Ammon's horn (tissue), 1 donor: Measurements from ENCODE around the gene DNAAF8.

Experiments
- DNase-seq: peaks from one replicate; pipeline ENCODE4 v3.0.0-alpha.2; 2016; ENCODE audit warnings: low spot score

Gene DNAAF8

DNA sequence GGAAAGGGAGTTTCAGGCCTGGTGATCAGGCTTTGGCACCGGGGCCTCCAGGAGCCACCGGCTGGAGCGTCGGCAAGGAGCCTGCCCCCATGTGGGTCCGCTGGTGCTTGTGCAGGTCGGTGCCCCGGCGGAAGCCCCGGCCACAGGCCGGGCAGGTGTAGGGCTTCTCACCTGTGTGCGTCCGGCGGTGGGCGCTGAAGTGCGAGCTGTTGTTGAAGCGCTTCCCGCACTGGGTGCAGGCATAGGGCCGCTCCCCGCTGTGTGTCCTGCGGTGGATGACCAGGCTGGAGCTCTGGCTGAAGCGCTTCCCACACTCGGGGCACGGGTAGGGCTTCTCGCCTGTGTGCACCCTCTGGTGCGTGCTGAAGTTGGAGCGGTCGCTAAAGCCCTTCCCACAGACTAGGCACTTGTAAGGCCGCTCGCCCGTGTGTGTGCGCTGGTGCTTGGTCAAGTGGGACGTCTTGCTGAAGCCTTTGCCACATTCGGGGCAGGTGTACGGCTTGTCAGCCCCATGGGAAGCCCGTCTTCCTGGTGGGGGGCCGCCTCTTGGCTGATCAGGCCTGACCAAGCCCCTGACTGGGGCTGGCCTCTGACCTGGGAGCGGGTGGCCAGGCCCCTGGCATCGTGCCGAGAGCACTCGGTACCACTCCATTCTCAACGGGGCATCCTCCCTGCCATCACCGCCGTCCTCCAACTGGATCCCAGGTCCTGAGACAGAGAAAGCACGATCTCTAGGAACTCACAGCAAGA lies 18.2 kb downstream of the DNAAF8 start:
- no peak for DNase-seq

DNA sequence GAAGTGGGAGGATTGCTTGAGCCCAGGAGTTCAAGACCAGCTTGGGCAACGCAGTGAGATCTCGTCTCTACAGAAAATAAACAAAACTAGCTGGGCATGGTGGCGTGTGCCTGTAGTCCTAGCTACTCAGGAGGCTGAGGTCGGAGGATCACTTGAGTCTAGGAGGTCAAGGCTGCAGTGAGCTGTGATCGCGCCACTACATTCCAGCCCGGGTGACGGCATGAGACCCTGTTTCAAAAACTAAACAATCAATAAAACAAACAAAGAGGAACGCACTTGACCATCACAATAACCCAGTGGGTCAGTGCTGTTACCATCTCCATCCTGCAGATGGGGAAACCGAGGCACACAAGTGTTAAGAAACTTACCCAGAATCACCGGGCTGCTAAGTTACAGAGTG lies 18.9 kb downstream of the DNAAF8 start:
- no peak for DNase-seq

DNA sequence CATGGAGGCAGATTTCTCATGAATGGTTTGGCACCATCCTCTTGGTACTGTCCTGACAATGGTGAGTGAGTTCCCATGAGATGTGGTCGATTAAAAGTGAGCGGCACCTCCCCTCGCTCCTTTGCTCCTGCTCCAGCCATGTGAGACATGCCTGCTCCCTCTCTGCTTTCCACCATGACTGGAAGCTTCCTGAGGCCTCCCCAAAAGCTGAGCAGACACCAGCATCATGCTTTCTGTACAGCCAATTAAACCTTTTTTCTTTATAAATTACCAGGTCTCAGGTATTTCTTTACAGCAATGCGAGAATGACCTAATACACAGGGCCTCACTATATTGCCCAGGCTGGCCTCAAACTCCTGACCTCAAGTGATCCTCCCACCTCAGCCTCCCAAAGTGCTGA lies 20.5 kb downstream of the DNAAF8 start:
- no peak for DNase-seq

DNA sequence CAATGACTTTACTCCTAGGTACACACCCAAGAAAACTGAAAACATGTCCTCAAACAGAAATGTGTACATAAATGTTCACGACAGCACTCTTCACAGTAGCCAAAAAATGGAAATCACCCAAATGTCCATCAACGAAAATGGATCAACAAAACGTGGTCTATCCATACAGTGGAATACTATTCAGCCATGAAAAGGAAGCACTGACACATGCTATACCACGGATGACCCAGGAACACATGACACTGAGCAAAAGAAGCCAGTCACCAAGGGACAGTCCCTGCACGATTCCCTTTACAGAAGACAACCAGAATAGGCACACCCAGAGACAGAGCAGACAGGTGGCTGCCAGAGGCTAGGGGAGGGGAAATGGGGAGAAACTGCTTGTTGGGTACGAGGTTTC lies 21.4 kb downstream of the DNAAF8 start:
- no peak for DNase-seq

DNA sequence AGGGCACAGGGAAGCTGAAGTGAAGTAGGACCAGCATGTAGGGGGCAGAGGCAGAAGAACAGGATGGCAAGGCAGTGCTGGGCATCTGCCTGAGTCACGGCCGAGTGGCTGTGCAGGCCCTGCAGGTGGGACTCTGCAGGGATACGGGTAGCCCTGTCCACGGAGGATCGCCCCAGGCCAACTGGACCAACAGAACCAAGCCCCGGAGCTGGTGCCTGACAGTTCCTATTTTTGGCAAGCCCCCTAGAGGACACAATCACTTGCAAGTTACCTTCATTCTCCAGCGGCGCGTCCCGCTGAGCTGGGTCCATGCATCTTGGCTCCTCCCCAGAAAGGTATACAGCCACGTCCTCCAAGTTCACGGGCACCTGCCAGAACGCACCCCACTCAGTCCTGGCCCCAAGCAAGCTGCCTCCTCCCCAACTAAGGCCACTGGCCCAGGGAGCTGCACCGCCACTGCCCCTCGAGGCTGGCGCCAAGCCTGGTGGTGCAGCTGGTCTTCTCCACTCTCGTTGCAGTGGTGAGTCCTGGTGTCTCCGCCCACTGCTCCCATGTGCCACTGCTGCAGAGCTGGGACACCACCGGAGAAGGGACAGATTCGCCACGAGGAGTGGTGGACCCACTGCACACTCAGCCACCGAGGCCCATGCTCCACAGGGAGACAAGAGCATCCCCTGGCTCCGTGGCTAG lies 26.0 kb downstream of the DNAAF8 start:
- no peak for DNase-seq

DNA sequence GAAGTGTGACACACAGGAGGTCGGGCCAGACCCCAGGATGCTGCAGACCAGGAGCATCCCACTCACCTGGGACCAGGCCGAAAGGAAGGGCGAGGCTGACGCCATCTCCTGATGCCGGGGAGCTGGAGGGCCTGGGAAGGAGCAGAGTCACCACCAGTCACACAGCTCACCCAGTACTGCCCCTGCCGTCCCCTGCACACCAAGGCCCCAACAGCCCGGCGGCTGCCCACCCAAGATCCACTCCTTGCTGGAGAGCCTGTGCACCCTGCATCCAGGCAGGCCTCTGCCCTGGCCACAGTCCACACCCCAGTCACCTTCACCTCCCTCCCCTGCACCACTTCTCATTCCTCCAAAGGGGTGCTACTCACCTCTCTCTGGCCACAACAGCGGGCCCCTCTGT lies 27.9 kb downstream of the DNAAF8 start:
- DNase-seq = no peak

DNA sequence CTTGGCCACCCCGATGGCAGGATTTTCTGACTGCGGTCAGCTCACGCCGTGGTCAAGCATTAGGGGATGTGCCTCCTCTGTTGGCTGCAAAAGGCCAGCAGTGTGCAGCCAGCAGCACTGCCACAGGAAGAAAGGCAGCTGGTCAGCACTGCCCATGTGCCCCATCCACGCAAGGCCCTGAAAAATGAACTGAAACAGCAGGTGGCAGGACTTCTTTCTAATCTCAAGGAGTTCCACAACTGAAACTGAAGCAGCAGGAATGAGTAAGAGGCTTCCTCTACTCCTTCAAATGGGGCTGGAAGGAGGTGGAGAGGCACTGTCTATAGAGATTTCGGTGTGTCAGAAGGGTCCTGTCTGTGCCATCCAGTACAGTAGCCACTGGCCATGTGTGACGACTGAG lies 29.5 kb downstream of the DNAAF8 start:
- DNase-seq = no peak

DNA sequence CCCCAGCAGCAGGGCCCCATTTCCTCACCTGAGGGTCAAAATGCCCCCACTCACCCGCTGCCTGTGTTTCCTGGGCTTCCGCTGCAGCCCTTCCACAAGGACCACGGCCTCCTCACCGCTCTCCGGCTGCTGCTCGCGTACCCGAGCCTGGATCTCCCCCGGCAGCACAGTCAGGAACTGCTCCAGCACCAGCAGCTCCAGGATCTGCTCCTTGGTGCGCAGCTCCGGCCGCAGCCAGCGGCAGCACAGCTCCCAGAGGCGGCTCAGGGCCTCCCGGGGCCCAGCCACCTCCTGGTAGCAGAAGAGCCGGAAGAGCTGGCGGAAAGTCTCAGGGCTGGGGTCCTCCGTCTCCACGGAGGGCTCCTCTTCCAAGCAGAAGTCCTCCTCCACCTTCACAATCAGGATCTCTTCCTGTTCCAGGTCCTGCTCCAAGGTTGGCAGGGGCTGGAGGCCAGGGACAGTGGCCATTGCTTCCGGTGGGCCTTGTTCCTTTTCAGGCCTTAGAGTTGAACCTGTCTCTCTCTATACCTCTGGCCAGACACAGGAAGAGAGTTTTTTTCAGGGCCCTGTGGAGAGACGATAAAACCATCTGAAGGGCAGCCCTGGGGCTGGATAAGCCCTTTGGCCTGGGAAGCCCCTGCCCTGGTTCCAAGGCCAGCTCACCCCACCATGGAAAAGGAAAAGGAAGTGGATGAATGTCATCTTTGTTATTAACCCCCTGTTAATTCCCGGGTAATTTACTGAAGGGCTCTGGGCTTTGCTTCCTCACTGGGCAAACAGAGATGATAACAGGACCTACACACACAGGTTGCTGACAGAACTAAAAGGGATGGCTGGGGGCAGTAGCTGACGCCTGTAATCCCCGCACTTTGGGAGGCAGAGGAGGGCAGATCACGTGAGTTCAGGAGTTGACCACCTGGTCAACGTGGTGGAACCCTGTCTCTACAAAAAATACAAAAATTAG lies 31.5 kb downstream of the DNAAF8 start:
- DNase-seq = no peak

DNA sequence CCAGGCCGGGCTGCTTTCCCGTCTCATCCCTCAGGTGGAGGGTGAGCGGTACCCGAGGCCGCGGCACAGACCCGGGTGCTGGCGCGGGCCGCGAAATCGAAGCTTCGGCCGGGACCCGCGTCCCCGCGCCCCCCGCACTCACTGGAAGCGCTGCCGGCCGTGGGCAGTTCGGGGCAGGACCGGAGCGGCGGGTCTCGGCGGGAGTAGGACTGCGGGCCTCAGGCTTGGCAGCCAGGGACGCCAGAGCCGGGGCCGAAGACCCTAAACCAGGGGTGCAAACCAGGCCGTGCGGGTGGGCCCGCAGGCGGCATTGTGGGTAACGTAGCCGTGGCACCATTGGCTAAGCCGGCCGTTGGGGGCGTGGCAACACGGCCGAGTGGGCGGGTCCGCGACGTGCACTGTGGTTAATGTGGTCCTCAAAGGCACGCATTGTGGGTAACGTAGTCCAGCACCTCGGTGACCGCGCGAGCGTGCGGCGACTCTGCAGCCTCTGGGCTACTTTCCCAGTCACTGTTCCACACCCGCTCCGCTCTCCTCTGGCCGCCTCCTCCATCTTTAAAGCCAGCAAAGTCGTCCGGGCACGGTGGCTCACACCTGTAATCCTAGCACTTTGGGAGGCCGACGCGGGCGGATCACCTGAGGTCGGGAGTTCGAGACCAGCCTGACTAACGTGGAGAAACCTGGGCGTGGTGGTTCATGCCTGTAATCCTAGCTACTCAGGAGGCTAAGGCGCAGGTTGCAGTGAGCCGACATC lies 32.7 kb downstream of the DNAAF8 start, which contains the start of gene ZNF500:
Gene ZNF500, minus strand, starts transcription at position 288 of the 754 bp plus-strand sequence. CDS start 1,184 bp downstream, outside the sequence.
- DNase-seq = peak; percentile 99

DNA sequence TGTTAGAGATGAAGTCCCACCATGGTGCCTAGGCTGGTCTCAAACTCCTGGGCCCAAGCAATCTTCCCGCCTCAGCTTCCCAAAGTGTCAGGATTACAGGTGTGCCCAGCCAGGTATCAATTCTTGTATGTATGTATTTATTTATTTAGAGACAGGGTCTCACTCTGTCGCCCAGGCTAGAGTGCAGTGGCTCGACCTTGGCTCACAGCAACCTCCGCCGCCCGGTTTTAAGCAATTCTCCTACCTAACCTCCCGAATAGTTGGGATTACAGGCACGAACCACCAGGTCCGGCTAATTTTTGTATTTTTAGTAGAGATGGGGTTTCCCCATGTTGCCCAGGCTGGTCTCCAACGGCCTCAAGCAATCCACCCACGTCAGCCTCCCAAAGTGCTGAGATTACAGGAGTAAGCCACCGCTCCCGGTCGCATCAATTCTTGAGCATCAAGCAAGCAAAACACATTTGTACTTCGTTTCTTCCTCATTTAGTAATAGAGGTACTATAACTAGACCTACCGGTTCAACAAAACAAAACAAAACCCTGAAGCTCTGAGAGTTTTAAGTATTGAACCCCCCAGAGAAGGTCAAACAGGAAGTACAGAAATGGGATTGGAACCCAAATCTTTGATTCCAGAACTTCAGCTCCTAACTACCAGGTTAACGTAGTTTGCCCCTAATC lies 33.7 kb downstream of the DNAAF8 start:
- no peak for DNase-seq

DNA sequence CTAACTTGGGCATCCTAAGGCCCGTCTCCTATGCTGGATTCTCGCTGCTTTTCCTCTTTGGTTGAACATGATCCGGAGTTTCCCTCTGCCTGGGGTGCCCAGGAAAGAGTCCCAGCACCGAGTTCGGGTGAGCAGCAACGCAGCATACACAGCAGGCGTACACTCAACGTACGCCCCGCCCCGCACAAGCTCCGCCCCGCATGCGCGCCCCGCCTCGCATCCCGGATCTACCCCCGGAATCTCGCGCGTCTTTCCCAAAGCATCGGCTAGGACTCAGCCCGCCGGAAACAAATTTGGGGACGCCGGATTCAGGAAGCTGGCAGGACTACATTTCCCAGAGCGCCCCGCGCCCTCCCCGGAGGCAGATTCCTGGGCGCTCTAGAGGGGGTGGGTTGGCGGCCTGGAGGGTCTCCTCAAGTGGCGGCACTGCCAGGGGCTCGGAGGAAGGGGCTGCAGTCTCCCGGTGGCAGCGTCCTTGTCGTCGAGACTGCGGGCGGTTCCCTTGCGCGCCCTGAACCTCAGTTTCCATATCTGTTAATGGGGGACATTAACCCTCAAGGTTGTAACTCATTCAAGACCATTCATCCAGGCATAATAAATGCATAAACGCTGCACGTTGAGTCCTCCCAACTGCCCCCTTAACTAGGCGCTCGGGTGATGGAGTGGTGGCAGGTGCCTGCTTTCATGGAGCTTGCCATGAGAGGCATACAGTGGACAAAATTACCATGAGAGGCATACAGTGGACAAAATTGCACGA lies 34.4 kb downstream of the DNAAF8 start:
- DNase-seq = peak; percentile 98

DNA sequence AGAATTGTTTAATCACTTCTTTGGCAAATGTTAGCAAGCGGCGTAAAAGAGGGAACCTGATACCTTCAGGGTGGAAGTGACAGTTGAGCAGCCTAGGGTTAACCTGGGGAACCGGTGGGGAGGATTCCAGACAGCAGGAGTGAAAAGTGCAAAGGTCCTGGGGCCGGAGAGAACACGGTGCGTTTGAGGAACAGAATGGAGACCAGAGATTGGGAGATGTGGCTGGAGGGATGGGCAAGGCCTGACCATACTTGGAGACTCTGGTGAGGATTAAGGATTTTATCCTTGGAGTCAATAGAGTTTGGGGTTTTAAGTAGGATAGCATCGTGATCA lies 34.9 kb downstream of the DNAAF8 start:
- DNase-seq = no peak

DNA sequence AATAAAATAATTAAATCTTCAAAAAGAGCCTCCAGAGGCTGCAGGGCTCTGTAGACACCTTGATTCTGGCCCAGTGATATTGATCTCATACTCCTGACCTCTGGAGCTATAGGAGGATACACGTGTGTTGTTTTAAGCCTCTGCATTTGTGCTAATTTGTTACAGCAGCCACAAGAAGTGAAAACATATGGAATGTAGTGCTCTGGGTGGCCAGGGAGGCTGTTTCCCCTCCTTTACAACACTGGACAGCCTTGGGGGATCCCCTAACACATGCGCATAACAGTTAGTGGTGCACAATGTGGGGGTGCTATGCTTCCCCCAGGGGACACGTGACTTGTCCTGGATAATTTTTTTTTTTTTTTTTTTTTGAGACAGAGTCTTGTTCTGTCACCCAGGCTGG lies 37.3 kb downstream of the DNAAF8 start:
- no peak for DNase-seq

DNA sequence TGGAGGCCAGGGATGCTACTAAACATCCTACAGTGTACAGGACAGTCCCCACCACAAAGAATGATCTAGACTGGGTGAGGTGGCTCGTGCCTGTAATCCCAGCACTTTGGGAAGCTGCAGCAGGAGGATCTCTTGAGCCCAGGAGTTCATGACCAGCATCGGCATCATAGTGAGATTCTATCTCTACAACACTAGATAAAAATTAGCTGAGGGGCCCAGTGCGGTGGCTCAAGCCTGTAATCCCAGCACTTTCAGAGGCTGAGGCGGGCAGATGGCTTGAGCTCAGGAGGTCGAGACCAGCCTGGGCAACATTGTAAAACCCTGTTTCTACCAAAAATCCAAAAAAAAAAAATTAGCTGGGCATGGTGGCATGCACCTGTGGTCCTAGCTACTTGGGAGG lies 38.0 kb downstream of the DNAAF8 start:
- no peak for DNase-seq

DNA sequence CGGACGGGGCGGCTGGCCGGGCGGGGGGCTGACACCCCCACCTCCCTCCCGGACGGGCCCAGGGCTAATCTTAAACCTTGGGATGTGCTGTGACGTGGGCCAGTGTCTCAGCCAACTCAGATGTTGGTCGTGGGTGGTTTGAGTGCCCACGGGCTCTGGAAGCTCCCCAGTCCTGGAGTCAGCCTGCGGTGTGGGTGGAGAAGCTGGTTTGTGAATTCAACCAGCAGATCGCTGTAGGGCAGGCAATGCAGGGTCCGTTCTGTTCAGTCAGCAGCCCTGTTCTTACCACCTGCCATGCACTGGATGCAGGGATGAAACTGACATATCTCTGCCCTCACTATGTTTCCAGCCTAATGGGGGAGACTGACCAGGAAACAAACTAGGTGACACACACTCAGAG lies 40.7 kb downstream of the DNAAF8 start:
- no peak for DNase-seq

DNA sequence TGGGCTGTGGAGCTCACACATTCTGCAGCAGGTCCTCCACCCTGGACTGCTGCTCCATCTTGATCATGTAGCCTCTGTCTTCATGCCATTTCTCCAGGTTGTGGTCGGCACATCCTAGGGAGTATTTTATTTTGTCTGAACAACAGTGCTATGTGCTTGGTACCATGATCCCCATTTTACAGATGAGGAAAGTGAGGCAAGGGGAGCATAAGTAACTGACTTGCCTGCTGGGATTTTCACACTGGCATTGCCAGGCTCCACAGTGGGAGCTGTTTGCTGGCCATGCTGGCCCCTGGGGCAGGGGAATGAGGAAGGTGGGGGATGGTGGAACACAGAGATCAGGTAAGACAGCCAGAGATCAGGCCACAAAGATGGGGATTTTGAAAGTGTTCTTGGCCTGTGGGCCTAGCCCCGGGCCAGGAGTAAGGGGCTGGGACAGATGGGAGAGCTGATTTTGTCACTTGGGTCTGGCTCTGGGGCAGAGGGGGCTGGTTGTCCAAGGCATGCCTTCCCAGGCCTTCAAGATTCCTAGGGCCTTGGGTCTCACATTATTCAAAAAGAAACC lies 41.9 kb downstream of the DNAAF8 start:
- DNase-seq = no peak

DNA sequence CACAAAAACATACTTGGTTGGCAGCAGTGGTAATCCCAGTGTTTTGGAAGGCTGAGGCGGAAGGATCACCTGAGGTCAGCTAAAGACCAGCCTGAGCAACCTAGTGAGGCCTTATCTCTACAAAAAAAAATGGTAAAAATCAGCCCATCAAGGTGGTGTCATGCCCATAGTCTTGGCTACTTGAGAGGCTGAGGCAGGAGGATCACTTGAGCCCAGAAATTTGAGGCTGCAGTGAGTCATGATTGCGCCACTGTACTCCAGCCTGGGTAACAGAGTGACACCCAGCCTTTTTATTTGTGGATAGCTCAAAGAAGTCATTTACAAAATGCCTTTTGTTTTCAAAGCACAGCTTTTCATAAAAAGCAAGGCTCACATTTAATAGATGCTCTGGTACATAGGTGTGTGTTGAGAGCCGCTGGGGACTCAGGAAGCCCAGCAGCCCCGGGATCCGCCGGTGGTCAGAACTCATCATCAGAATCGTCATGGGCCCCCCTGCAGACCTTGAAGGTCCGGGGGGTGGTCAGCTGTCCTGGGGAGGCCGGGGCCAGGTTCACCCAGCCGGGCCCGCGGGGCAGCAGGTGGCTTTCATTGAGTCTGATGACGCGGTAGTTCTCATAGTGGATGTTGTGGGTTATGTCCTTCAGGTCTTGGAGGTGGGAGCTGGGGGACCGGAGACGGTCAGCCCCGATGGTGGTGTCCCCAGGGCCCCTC lies 43.2 kb downstream of the DNAAF8 start:
- no peak for DNase-seq

DNA sequence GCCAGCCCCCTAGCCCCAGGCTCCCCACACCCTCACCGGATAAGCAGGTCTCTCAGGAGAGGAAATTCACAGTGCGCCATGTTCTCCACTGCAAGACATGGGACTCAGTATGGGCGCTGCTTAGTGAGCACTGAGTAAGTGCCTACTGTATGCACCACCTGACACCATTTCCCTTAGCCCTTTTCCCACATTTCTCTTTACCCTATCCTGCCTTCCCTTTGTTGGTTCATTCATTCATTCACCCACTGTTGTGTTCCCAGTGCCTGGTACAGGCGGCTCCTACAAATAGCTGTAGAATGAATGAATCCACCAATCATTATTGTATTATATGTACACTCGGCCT lies 43.7 kb downstream of the DNAAF8 start:
- no peak for DNase-seq

DNA sequence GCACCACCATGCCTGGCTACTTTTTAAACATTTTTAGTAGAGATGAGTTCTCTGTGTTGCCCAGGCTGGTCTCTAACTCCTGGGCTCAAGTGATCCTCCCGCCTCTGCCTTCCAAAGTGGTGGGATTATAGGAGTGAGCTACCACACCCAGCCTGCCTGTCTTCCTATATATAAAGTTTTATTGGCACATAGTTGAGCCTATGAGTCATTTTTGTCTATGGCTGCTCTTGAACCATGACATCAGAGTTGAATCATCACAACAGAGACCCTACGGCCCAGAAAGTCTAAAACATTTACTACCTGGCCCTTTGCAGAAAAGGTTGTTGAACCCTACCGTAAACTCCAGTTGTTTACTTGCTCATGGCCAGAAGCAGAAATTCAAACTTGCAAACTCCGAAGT lies 45.9 kb downstream of the DNAAF8 start:
- DNase-seq = no peak
